Caco-2 (cell line): ENCODE data around the gene ESPL1. TPM values are rescaled to one million over a fixed set of nuclear protein-coding genes. Genes with fewer than 3 reads are reported as not detected.
"Not testable (repeated sequence)": the region's sequence is repeated elsewhere in the genome, so short reads cannot be mapped to it uniquely, and the experiment has no call there.

Experiments used
- BruUV-seq: library from RNA; stranded (reverse); fragments of 400-500 nt; replicated peaks from 2 replicates; lab custom pipeline; 2021; lab: Mats Ljungman, UMichigan
- CTCF ChIA-PET: fragments of 300-600 bp; sonication (Branson Sonifier 250); formaldehyde crosslinking; loops from one replicate; lab custom pipeline; 2022; ENCODE audit warnings: antibody characterized with exemption; lab: Charles Lee
- POLR2A ChIA-PET: fragments of 300-600 bp; sonication (Branson Sonifier 250); formaldehyde crosslinking; loops from one replicate; lab custom pipeline; 2022; ENCODE audit warnings: antibody characterized with exemption; lab: Charles Lee
- DNase-seq, 2 experiments: peaks; one replicate each; pipeline versions ENCODE4 v3.0.0 to v3.0.0-alpha.2; 2020 to 2022
- H3K27me3 ChIP-seq: replicated peaks from 2 replicates; pipeline ENCODE4 v1.6.0; 2011; ENCODE audit warnings: low read length; ENCODE audit not compliant: control insufficient read depth, insufficient read depth
- H3K36me3 ChIP-seq: 2 replicates; pipeline ENCODE4 v1.5.1; 2011; ENCODE audit warnings: low read length; ENCODE audit not compliant: control insufficient read depth, insufficient read depth
- H3K4me1 ChIP-seq: fragments of 250-450 bp; sonication (Bioruptor Pico); 2 replicates; pipeline ENCODE4 v1.5.1; 2020; ENCODE audit warnings: mild to moderate bottlenecking
- H3K4me3 ChIP-seq: 2 replicates; pipeline ENCODE4 v1.5.1; 2011; ENCODE audit warnings: low read depth, mild to moderate bottlenecking, control low read depth, low read length
- H3K9me3 ChIP-seq: fragments of 250-450 bp; sonication (Bioruptor Pico); 2 replicates; pipeline ENCODE4 v1.5.1; 2020; ENCODE audit warnings: mild to moderate bottlenecking, moderate library complexity
- H3K27ac Mint-ChIP-seq: one replicate; pipeline ENCODE4 v1.8.0; 2022; ENCODE audit warnings: mixed read lengths; ENCODE audit not compliant: unreplicated experiment
- H3K27me3 Mint-ChIP-seq: one replicate; pipeline ENCODE4 v1.8.0; 2022; ENCODE audit warnings: mixed read lengths; ENCODE audit not compliant: insufficient read depth, unreplicated experiment
- H3K36me3 Mint-ChIP-seq: one replicate; pipeline ENCODE4 v1.8.0; 2022; ENCODE audit warnings: mild to moderate bottlenecking, mixed read lengths; ENCODE audit not compliant: insufficient read depth, unreplicated experiment
- H3K4me1 Mint-ChIP-seq: one replicate; pipeline ENCODE4 v1.8.0; 2022; ENCODE audit warnings: low read depth, mixed read lengths; ENCODE audit not compliant: unreplicated experiment
- H3K4me3 Mint-ChIP-seq: one replicate; pipeline ENCODE4 v1.8.0; 2022; ENCODE audit warnings: mild to moderate bottlenecking, moderate library complexity, mixed read lengths; ENCODE audit not compliant: unreplicated experiment
- H3K9me3 Mint-ChIP-seq: one replicate; pipeline ENCODE4 v1.8.0; 2022; ENCODE audit warnings: mixed read lengths; ENCODE audit not compliant: unreplicated experiment
- CTCF ChIP-seq, 2 experiments: fragments of 200-600 bp in 1 of 2; IDR thresholded peaks; 1 replicate in 1 of 2; 2 replicates in 1 of 2; pipeline versions ENCODE4 v1.5.1 to v1.8.0; 2011 to 2022; ENCODE audit warnings: antibody characterized with exemption in 1 of 2, control low read depth in 1 of 2, inconsistent platforms in 1 of 2, low read depth in 1 of 2, low read length in 1 of 2, mild to moderate bottlenecking in 1 of 2, moderate library complexity in 1 of 2; ENCODE audit not compliant: insufficient read depth in 1 of 2, severe bottlenecking in 1 of 2, unreplicated experiment in 1 of 2
- intact Hi-C: fragments of 100-400 bp; cut with micrococcal nuclease; formaldehyde crosslinking; loops from one replicate; pipeline ENCODE4 v1.10.0; 2022; ENCODE audit not compliant: unreplicated experiment
- total RNA-seq: library from RNA; stranded (reverse); gene quantifications from 2 replicates; pipeline ENCODE4 v1.2.3, GENCODE V29; 2022

Gene ESPL1
- total RNA-seq, 1 experiment from 2014 or later = 32.3 TPM

DNA sequence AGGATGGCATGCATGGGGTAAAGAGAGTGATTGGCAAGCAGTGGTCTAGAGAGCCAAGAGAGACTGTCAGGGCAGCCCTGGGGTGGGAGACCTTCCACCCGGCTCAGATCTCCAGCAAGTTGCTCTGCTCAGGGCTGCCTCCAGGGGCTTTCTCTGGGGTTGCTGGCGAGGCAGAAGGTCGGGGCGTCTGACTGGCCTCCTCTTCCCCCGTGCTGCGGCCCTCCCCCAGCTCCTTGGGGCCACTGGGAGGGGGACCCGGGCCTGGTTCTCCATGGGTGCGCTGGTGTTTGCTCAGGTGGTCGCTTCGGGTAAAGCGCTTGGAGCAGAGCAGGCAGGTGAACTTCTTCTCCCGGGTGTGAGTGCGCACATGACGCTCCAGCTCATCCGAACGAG is 59.9 kb downstream of the ESPL1 start:
- ChIA-PET CTCF (interaction anchor here (3.4 kb wide), 1 partner anchor 17 kb away, joined by 30 read pairs; no protein-coding TSS in a partner anchor), POLR2A (no interaction called here)
- no peaks in the 10 kb centered on the region for H3K36me3 Mint-ChIP-seq
- no peaks in the 10 kb centered on the region for H3K9me3 Mint-ChIP-seq
- Histone ChIP-seq H3K27me3 (no peaks in the 10 kb centered on the region), H3K4me3 (no peak overlapping the region), H3K4me1 (peaks cover 12% of the 10 kb centered on the region), H3K36me3 (no peaks in the 10 kb centered on the region), H3K9me3 (no peaks in the 10 kb centered on the region)
- TF ChIP-seq CTCF (IDR thresholded peaks at IDR 0.05; ENCODE audit: insufficient read depth in 1 of 2, low read depth in 1 of 2, low read length in 1 of 2, severe bottlenecking in 1 of 2, unreplicated experiment in 1 of 2) = no peak
- no peaks in the 10 kb centered on the region for H3K27me3 Mint-ChIP-seq
- no peak overlapping the region for H3K27ac Mint-ChIP-seq
- BruUV-seq = no TSS peak
- DNase-seq = no peak
- intact Hi-C loops = no loop called here
- H3K4me1 Mint-ChIP-seq = peaks cover 18% of the 10 kb centered on the region
- H3K4me3 Mint-ChIP-seq = no peak overlapping the region

- no peaks in the 10 kb centered on the region for H3K9me3 Mint-ChIP-seq
- H3K36me3 Mint-ChIP-seq = no peaks in the 10 kb centered on the region
- H3K4me3 ChIP-seq = no peak overlapping the region
- peaks cover 13% of the 10 kb centered on the region for H3K4me1 Mint-ChIP-seq
- CTCF ChIA-PET = interaction anchor here (0.9 to 1.1 kb wide), 2 partner anchors 9 to 14 kb away, joined by 4 read pairs; partner anchors contain the start of gene AAAS
- no peak overlapping the region for H3K4me3 Mint-ChIP-seq
- H3K27me3 Mint-ChIP-seq = no peaks in the 10 kb centered on the region
- POLR2A ChIA-PET = no interaction called here
- H3K9me3 ChIP-seq = no peaks in the 10 kb centered on the region
- intact Hi-C loops = no loop called here
- H3K27me3 ChIP-seq = no peaks in the 10 kb centered on the region
- no peak for TF ChIP-seq CTCF (IDR thresholded peaks at IDR 0.05; ENCODE audit: insufficient read depth in 1 of 2, low read depth in 1 of 2, low read length in 1 of 2, severe bottlenecking in 1 of 2, unreplicated experiment in 1 of 2)
- no peak overlapping the region for H3K27ac Mint-ChIP-seq
- H3K4me1 ChIP-seq = peaks cover 5% of the 10 kb centered on the region; the same call in 1 of the 2 replicates
- no peak for DNase-seq
- no peaks in the 10 kb centered on the region for H3K36me3 ChIP-seq
- BruUV-seq = no TSS peak
These were observed 62.6 kb downstream of the ESPL1 start for GRCh38 chr12:53330671-53331070.

GRCh38 chr12:53332339-53332738 is 64.2 kb downstream of the ESPL1 start:
- H3K9me3 ChIP-seq, H3K36me3 ChIP-seq, POLR2A ChIA-PET, H3K36me3 Mint-ChIP-seq, H3K4me1 ChIP-seq, H3K4me3 Mint-ChIP-seq, H3K9me3 Mint-ChIP-seq, H3K27me3 Mint-ChIP-seq, H3K4me3 ChIP-seq, BruUV-seq, H3K27me3 ChIP-seq, H3K27ac Mint-ChIP-seq, intact Hi-C loops, DNase-seq: not testable (repeated sequence)
- CTCF ChIA-PET = interaction anchor here (1.1 kb wide), 1 partner anchor 13 kb away, joined by 5 read pairs; no protein-coding TSS in a partner anchor
- H3K4me1 Mint-ChIP-seq = peaks cover 12% of the 10 kb centered on the region
